Stimulated activated CD4-positive, alpha-beta T cell treated with anti-CD3 and anti-CD28 coated beads, TNF-alpha, amount 100 ng/mL, for 4 hours (primary cell): ENCODE data around the gene LSM4.

Experiments used
- DNase-seq, 3 experiments: peaks; one replicate each; pipeline ENCODE4 v3.0.0-alpha.2; 2020; ENCODE audit warnings: low read depth in 3 of 3

LSM4 gene

DNA sequence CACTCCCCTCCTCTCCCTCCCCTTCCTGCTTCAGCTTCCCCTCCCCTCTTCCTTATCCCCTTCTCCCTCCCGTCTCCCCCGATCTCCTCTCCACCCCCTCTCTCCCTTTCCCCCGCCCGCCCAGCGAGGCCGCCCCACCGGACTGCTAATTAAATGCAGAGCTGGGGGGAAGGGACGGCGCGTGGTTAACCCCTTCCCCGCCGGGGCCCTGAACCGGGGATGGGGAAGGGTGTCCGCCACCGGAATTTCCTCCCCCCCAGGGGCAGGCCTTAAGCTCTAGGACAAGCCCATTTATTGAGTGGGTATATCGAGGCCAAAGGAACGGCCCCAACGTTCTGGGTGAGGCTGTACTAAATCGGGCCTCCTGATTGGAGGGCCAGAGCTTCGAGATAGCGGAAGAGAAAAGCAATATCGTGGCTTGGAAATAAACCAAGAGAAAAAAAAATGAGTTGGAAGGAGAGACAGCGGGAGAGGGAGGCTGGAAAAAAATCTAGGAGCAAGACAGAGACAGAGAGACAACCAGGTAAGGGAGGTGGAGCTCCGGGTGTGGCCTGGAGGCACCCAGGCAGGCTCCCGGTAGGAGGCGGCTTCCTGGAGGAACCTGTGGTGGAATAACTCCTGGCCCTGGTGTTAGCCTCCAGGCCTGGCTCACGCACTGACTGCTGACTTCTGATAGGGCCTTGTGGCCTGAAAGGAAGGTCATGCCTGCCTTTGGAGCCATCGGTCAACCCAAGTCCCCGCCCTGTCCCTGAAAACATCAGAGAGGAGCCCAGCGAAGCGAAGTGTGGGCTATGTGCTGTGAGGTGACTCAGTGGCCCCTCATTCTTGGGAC, 29.9 kb downstream of the LSM4 start:
- no peak for DNase-seq

DNA sequence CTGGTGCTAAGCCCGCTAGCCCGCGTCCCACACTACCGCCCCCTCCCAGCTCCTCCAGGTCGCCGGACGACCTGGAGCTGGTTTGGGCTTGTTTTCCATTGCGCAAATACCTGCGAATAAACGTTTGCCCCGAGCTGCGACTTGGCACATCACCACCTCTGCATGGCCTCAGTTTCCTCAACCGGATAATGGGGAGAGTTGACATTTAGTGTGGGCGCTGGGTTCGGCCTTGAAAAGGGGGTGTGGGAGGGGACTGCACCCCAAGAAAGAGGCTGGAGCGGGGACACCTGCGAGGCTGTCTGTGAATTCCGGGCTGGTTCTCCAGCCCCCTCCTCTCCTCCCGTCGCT, 30.4 kb downstream of the LSM4 start:
- no peak for DNase-seq

DNA sequence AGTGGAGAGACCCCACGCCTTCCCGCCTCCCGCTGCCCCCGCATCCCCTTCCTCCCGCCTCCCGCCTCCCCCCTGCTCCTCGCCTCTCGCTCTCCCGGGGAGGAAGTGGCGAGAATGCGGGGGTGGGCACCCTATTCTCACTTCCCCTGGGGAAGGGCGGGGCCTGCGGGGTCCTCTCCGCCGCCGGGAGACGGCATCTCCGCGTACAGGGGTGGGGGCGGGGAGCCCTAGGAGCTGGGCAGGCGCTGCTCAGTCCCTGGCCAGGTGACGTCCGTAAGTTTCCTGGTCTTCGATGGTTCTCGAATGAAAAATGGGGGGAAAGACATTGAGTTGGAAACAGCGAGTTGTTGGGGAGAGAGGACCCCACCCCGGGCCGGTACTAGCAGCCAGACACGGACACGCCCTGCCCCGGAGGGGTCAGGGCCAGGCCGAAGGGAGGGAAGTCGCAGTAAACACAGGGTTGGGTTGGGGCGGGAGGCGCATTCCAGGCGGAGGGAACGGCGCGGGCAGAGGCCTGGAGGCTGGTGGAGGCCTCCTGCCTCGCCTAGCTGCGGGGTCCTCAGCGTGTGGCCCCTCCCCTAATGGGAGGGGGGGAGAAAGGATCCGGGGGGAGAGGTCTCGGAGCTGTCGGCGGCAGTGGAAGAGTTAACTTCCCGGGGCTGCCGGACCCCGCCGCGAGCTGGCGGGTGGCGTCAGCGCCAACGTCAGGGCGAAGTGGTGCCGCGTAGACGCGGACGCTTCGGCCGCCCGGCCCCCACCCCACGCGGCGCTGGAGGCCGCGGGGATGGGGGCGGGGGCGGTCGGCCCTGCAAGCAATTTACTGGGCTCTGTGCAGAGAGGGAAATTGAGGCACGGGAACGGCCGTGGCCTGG, 31.1 kb downstream of the LSM4 start:
- DNase-seq = peak in 2 of 3 experiments; percentile 66 to 73

DNA sequence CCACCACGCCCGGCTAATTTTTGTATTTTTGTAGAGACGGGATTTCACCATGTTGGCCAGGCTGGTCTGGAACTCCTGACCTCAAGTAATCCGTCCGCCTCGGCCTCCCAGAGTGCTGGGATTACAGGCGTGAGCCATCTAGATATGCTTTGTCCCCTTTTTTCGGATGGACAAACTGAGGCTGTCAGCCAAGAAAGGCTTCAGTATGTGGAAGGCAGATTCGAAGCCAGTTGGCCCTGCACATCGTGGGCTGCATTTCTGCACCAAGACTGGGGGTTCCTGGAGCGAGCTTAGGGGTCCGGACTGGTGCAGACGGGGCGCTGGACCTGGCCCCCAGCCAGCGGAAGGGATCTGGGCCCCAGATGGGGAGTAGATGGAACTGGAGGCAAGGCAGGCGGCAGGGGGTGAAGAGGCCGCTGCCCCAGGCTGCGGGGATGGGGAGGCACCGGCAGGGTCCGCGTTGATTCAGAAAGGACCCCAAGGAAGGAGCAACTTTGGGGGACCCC, 31.8 kb downstream of the LSM4 start:
- DNase-seq = no peak

DNA sequence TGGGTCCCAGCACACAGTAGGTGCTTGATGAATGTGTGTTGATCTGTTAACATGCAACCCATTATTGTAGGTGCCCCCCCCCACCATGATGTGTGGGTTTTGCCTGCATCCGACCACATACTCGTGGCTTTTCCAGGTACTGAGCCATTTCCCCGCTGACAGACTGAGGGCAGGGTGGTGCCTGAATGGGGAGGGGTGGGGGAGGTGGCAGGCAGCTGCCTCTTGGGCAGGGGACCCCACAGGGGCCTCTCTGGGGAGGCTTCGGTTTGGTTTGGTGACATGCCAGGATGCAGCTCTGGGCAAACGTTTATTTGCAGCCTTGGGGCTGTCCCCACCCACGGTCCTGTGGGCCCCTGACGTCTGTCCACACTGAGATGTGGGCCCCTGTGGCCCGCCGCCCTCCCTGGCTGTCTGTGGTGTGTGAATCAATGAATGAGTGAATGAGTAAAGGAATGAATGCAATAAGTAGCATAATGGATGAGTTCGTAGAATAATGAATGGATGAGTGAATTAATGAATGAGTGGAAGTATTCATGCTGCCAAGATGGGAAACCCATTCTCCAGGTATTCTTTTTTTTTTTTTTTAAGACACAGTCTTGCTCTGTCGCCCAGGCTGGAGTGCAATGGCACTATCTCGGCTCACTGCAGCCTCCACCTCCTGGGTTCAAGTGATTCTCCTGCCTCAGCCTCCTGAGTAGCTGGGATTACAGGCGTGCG, 32.4 kb downstream of the LSM4 start:
- peak in 2 of 3 experiments; percentile 48 to 74 for DNase-seq

DNA sequence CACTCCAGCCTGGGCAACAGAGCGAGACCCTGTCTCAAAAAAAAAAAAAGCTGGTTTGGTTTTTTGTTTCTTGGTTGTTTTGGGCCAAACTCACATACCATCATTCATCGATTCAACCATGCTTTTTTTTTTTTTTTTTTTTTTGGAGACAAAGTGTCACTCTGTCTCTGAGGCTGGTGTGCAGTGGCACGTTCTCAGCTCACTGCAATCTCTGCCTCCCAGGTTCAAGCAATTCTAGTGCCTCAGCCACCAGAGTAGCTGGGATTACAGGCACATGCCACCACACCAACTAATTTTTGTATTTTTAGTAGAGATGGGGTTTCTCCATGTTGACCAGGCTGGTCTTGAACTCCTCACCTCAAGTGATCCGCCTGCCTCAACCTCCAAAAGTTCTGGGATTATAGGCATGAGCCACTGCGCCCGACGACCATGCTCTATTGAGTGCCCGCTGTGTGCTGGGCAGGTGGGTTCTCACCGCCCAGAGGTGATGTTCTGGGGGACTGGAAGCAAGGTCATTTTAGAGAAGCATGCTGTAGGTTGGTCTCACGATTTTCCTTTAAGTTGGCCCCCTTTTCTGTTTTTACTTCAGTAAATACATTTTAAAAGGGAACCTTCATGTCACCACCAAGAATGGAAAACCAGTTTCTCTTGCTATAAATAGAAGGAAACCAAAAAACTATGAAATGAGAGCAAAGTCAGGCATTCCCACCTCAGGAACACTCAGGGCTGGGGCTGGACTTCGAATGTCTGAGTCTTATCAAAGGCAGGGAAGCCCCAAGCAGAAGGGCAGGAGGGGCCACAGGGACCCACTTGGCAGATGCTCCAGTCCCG, 33.2 kb downstream of the LSM4 start:
- no peak for DNase-seq

DNA sequence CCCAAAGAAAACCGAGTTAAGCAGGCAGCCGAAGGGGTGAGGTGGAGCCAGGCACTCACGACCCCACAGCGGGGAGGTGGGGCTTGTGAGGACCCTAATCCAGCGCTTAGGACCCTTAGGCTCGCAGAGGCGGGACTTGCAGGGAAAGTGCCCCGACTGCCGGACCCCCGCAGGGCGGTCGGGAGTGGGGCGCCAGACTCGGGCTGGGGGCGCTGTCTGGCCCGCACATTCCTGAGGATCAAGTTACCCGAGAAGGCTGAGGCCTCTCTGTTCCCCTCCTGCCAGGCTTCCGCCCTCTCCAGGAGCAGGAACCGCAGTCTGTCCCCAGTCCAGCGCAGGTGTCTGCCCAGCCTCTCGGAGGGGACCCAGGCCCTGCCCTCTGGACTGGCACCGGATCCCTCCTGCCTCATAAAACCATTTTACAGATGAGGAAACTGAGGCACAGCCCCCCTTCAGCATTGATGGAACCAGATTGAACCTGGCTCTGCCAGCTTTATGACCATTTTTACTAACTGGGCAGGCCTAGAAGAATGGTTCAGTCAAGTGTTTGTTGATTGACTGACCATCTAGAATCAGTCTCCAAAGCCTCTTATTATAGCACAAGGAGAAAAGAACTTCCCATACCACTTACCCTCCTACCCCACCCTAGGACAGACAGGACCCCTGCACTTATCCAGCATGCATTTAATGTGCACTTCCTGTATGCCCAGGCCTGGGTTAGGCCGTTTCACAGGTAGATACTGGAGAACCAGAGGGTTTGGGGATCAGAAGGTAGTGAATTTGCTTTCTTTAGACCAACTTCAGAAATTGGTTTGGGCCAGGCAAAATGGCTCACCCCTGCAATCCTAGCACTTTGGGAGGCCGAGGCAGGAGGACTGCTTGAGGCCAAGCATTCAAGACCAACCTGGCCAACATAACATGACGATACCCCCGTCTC, 34.8 kb downstream of the LSM4 start:
- no peak for DNase-seq

DNA sequence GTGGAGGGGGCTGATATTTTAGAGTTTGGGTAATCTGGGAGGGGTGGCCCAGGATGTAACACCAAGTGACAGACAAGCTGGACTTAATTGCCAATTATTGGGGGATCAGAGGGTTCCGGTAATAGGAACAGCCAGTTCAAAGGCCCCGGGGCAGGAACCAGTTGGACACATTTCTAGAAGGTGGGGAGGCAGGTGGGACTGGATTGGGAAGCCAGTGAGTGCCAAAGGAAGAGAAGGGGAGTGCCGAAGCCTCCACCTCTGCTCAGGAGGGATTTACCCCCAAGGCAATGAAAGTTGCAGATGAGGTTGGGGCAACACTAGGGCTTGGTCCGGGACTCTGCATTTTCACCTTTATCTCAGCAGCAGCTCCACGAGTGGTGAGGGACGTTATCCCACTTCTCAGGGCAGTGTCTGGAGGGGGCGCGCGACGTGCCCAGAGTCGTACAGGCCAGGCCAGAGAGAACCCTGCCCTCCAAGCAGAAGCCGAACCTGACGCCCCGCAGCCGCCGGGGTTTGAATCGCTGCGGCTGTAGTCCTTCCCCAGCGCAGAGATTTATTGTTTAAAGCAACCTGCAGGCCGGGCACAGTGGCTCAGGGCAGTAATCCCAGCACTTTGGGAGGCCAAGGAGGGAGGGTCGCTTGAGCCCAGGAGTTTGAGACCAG, 35.8 kb downstream of the LSM4 start:
- no peak for DNase-seq

DNA sequence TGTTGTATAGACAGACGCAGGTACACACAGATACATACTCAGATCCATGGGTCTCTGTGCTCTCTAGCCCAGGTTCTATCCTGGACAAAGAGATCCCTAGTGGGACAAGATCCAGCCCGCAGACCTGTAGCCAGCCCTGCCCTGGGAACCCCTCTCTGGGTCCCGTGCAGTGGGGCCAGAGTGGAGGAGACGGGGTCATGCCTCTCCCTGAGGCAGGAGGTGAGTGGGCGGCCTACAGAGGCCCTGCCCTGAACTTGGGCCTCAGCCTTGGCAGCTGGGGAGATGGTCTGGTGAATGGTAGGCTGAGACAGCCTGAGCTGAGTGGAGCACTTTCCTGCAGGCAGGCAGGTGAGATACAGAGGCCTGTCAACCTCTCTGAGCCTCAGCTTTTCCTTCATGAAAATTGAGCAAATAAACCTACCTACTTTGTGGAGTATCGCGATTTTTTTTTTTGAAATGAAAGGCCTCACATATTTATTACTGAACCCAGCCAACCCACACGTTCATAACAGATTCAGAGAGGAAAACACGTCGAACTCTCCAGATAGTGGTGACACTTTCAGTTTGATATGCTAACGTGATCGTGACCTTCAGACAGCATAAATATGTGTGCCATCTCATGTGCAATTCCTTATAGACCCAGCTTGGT, 38.0 kb downstream of the LSM4 start:
- DNase-seq = no peak

DNA sequence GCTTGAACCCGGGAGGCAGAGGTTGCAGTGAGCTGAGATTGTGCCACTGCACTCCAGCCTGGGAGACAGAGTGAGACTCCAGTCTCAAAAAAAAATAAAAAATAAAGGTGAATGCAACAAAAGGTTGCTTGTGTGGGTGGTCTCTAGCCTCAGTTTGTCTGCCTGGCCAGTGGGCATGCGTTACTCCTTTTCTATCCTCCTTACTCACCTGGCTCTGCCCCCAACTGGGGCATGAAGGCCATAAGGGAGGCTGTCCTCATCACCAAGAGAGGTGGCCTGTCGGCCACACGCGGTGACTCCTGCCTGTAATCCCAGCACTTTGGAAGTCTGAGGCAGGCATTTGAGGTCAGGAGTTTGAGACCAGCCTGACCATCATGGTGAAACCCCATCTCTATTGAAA, 39.5 kb downstream of the LSM4 start:
- no peak for DNase-seq

DNA sequence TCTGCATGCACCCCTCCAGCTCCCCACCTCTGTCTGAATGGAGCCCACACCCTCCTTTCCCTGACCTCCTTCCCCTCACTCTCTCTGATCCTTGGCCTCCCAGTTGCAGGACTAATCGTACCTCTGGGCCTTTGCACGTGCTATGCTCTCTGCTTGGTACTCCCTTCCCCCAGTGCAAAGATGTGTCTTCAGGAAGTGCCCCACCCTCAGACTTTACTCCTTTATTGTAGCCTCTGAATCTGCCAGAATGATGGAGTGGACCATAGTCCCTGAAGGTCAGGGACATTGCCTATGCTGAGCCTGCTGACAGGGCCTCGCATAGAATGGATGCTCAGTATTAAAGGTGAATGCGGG, 40.1 kb downstream of the LSM4 start:
- no peak for DNase-seq

DNA sequence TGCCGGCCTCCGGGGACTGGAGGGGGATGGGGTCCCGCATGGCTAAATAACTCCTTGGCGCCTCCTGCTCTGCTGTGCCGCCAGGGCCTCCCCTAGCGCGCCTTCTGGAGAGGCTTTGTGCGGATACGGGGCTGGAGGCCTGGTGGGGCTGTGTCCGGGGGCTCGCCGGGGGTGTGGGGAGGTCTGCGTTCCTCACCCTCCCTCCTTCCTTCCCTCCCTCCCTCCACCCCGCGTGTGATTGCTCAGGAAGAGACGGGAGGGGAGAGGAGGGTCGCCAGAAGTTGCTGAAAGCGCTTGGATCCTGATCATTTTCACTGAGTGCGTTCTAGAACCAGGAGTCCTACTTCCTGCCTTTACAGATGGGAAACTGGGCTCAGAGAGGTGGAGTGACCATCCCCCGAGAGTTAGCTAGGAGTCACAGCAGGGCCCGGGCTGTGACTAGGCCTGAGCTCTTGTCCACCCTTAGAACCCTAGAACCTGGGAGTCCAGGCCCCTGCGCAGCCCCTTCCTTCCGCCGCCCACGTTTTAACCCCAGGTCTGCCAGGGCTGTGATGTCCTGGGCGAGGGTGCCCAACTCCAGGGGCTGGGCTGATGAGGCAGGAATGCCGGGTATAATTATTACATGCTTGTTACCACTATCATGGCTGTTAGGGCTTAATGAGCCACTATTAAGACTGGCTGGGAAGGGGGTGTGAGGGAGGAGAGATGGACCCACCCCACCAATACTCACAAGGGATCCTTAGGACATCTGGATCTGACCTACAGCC, 40.7 kb downstream of the LSM4 start:
- DNase-seq = no peak

DNA sequence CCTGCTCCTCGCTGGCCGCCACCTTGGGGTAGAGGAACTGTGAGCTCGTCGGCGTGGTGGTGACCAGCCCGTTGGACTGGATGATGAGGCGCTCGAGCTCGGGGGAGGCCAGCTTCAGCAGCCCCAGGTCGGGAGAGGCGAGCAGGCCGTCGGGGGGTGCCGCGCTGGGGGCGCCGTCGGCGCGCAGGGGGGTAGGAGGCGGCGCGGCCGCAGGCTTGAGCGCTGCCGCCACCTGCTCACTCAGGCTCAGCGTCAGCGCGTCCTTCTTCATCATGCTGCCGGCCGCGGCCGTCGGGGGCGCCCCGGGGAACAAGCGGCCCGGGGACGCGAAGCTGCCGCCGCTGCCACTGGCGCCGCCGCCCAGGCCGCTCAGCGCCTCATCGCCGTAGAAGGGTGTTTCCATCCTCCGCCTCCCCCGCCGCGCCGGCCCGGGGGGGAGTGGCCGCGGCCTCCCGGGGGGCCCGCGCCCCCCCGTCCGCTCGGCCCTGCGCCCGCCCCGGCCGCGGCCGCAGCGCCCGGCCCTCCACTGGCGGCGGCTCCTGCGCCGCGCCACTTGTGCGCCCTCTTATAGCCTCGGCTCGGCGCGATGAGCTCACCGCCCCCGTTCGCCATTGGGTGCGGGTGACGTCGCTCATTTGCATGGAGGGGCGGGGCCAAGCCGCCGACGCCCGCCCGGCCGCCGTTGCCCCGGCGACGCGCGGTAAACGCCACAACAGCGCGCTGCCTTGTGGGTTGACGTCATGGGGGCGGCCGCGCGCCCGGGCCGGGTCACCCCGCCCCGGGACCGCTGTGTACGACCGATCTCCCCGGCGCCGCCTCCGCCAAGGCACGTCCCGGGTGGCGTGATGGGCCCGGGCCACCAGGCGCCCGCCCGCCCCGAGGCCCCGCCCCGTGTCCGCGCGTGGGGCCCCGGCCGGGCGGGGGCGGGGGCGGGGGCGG, 41.5 kb downstream of the LSM4 start, which contains the start of gene JUND:
TSS of gene JUND (minus strand) at position 541 of the 939 bp plus-strand sequence. CDS start at position 403, 138 bp downstream.
- peak; percentile 93 to 95 (median 93) for DNase-seq

DNA sequence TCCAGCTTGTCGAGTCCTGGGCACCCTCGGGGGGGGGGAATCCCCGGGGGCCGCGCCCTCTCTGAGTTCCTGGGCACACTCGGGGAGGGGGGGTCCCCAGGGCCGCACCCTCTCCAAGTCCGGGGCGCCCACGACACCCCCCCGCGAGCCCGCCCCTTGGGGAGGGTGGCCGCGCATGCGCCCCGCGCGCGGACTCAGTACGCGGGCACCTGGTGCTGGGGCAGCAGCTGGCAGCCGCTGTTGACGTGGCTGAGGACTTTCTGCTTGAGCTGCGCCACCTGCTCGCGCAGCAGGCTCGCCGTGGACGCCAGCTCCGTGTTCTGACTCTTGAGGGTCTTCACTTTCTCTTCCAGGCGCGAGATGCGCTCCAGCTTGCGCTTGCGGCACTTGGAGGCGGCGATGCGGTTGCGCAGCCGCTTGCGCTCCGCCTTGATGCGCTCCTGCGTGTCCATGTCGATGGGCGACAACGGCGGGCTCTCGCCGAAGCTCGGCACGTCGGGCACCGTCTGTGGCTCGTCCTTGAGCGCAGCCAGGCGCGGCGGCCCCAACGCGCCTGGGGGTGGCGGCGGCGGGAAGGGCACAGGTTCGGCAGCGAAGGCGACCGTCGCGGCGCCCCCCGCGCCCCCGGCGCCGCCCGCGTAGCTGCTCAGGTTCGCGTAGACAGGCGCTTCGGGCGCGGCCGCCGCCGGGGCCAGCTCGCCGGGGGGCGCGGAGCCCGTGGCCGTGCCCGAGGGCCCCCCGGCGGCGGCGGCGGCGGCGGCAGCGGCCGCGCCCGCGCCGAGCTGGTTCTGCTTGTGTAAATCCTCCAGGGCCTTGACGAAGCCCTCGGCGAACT, 42.4 kb downstream of the LSM4 start:
- DNase-seq = peak in 2 of 3 experiments; percentile 66 to 69

DNA sequence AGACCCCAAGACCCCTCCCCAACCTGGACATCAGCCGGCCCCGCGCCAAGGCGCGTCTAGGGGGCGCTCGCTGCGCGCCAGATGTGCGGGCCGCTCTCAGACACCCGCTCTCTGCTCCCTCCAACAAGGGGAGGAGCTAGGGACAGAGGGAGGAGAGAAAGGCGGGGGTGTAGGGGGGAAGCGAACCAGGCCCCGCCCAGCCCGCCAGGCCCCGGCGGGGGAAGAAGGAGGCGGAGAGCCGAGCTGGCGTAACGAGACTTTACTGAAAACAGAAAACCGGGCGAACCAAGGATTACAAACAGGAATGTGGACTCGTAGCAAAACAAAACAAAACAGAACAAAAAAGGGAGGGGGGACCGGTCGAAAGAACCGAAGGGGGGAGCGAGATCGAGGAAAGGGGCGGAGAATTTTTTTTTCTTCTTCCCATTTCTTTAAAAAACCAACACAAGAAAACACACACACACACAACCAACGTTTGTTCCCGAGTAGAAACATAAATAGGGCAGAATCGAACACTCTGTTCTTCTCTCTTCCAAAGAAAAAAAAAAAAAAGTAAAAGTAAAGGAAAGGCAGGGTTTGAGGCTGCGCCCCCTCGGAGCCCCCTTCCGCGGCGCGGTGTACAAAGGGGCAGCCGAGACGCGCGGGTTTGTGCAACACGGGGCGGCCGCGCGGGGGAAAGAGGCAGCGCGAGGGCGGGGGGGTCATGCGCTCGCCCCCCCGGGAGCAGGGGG, 43.2 kb downstream of the LSM4 start:
- DNase-seq = peak; percentile 76 to 88 (median 88)

DNA sequence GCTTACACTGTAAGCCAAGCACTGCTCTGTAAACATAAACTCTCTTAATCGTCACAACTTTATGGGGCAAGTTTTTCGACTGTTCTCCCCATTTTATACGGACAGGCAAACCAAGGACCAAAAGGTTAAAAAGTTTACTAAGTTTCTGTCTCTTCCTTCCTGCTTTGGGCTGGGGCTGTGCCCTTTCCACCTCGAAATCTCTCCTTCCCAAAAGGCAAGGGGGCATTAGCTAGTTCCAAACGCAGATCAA, 43.7 kb downstream of the LSM4 start:
- no peak for DNase-seq
